Skeletal muscle satellite cell (primary cell): ENCODE data around the gene OSBP2.
"Not testable (repeated sequence)": the region's sequence is repeated elsewhere in the genome, so short reads cannot be mapped to it uniquely, and the experiment has no call there.

Source experiments
- H3K27me3 ChIP-seq: 2 replicates; pipeline ENCODE4 v1.7.0; 2013; ENCODE audit warnings: low read length; ENCODE audit not compliant: control insufficient read depth, insufficient read depth
- H3K36me3 ChIP-seq: 2 replicates; pipeline ENCODE4 v1.7.0; 2013; ENCODE audit warnings: mild to moderate bottlenecking, control low read depth, low read length; ENCODE audit not compliant: insufficient read depth
- H3K4me1 ChIP-seq: 2 replicates; pipeline ENCODE4 v1.7.0; 2013; ENCODE audit warnings: low read length; ENCODE audit not compliant: control insufficient read depth, insufficient read depth
- H3K4me2 ChIP-seq: 2 replicates; pipeline ENCODE4 v1.7.0; 2013; ENCODE audit warnings: mild to moderate bottlenecking, low read length
- H3K4me3 ChIP-seq: 2 replicates; pipeline ENCODE4 v1.7.0; 2013; ENCODE audit warnings: low read length
- H3K9ac ChIP-seq: 2 replicates; pipeline ENCODE4 v1.7.0; 2013; ENCODE audit warnings: mild to moderate bottlenecking, low read depth, low read length, moderate library complexity
- H3K9me3 ChIP-seq: replicated peaks from 2 replicates; pipeline ENCODE4 v1.7.0; 2013; ENCODE audit warnings: mild to moderate bottlenecking, control low read depth, low read length

OSBP2 gene

GRCh38 chr22:30720263-30720837, 25.7 kb downstream of the OSBP2 start:
- Histone ChIP-seq H3K27me3 (no peaks in the 10 kb centered on the region), H3K4me1 (peaks cover 23% of the 10 kb centered on the region), H3K4me3 (no peak overlapping the region), H3K9ac (no peak overlapping the region), H3K36me3 (no peaks in the 10 kb centered on the region), H3K9me3 (no peaks in the 10 kb centered on the region), H3K4me2 (no peak overlapping the region)

GRCh38 chr22:30721741-30722140, 27.1 kb downstream of the OSBP2 start:
- H3K4me1 ChIP-seq = peaks cover 20% of the 10 kb centered on the region
- no peaks in the 10 kb centered on the region for H3K36me3 ChIP-seq
- H3K27me3 ChIP-seq = no peaks in the 10 kb centered on the region
- H3K9me3 ChIP-seq = no peaks in the 10 kb centered on the region
- H3K9ac ChIP-seq = no peak overlapping the region
- no peak overlapping the region for H3K4me3 ChIP-seq
- H3K4me2 ChIP-seq = no peak overlapping the region

- H3K27me3 ChIP-seq = no peaks in the 10 kb centered on the region
- H3K4me1 ChIP-seq = peaks cover 11% of the 10 kb centered on the region
- H3K9ac ChIP-seq = no peak overlapping the region
- H3K9me3 ChIP-seq = no peaks in the 10 kb centered on the region
- no peak overlapping the region for H3K4me2 ChIP-seq
- no peaks in the 10 kb centered on the region for H3K36me3 ChIP-seq
- no peak overlapping the region for H3K4me3 ChIP-seq
Measured at GRCh38 chr22:30728826-30729225, 34.2 kb downstream of the OSBP2 start.

- Histone ChIP-seq H3K4me3 (no peak overlapping the region), H3K9me3 (no peaks in the 10 kb centered on the region), H3K36me3 (no peaks in the 10 kb centered on the region), H3K9ac (no peak overlapping the region), H3K4me1 (peaks cover 12% of the 10 kb centered on the region), H3K4me2 (no peak overlapping the region), H3K27me3 (no peaks in the 10 kb centered on the region)
Measured at GRCh38 chr22:30731658-30732057, 37.0 kb downstream of the OSBP2 start.

- H3K9ac ChIP-seq = no peak overlapping the region
- no peak overlapping the region for H3K4me2 ChIP-seq
- no peaks in the 10 kb centered on the region for H3K36me3 ChIP-seq
- H3K27me3 ChIP-seq = no peaks in the 10 kb centered on the region
- H3K4me1 ChIP-seq = peaks cover 12% of the 10 kb centered on the region
- H3K9me3 ChIP-seq = no peaks in the 10 kb centered on the region
- no peak overlapping the region for H3K4me3 ChIP-seq
Measured at GRCh38 chr22:30732426-30732825, 37.8 kb downstream of the OSBP2 start.

- no peak overlapping the region for H3K4me2 ChIP-seq
- peaks cover 12% of the 10 kb centered on the region for H3K4me1 ChIP-seq
- no peaks in the 10 kb centered on the region for H3K27me3 ChIP-seq
- no peaks in the 10 kb centered on the region for H3K9me3 ChIP-seq
- no peaks in the 10 kb centered on the region for H3K36me3 ChIP-seq
- no peak overlapping the region for H3K4me3 ChIP-seq
- H3K9ac ChIP-seq = no peak overlapping the region
Measured at GRCh38 chr22:30733181-30733631, 38.5 kb downstream of the OSBP2 start.

GRCh38 chr22:30740007-30740406, 45.3 kb downstream of the OSBP2 start:
- not testable (repeated sequence) for H3K4me2 ChIP-seq, H3K27me3 ChIP-seq, H3K9ac ChIP-seq, H3K4me3 ChIP-seq, H3K9me3 ChIP-seq, H3K36me3 ChIP-seq
- peaks cover 16% of the 10 kb centered on the region for H3K4me1 ChIP-seq

GRCh38 chr22:30740511-30740910, 45.8 kb downstream of the OSBP2 start:
- peaks cover 16% of the 10 kb centered on the region for H3K4me1 ChIP-seq
- H3K4me2 ChIP-seq, H3K36me3 ChIP-seq, H3K27me3 ChIP-seq, H3K9ac ChIP-seq, H3K4me3 ChIP-seq, H3K9me3 ChIP-seq: not testable (repeated sequence)

GRCh38 chr22:30742291-30743256, 47.9 kb downstream of the OSBP2 start:
- no peaks in the 10 kb centered on the region for H3K9me3 ChIP-seq
- no peak overlapping the region for H3K4me2 ChIP-seq
- H3K36me3 ChIP-seq = no peaks in the 10 kb centered on the region

GRCh38 chr22:30743257-30744020, 48.8 kb downstream of the OSBP2 start:
- H3K9me3 ChIP-seq = no peaks in the 10 kb centered on the region
- H3K9ac ChIP-seq = no peak overlapping the region
- H3K36me3 ChIP-seq = no peaks in the 10 kb centered on the region
- no peaks in the 10 kb centered on the region for H3K27me3 ChIP-seq
- peaks cover 16% of the 10 kb centered on the region for H3K4me1 ChIP-seq
- H3K4me3 ChIP-seq = no peak overlapping the region
- H3K4me2 ChIP-seq = no peak overlapping the region

More at GRCh38 chr22:30742291-30743256, 47.9 kb downstream of the OSBP2 start:
- Histone ChIP-seq H3K9ac (no peak overlapping the region), H3K27me3 (no peaks in the 10 kb centered on the region), H3K4me3 (no peak overlapping the region), H3K4me1 (peaks cover 16% of the 10 kb centered on the region)

GRCh38 chr22:30744224-30744623, 49.5 kb downstream of the OSBP2 start:
- H3K4me3 ChIP-seq = no peak overlapping the region
- no peak overlapping the region for H3K9ac ChIP-seq
- H3K27me3 ChIP-seq = no peaks in the 10 kb centered on the region
- H3K36me3 ChIP-seq = no peaks in the 10 kb centered on the region
- peaks cover 16% of the 10 kb centered on the region for H3K4me1 ChIP-seq
- no peak overlapping the region for H3K4me2 ChIP-seq
- H3K9me3 ChIP-seq = no peaks in the 10 kb centered on the region
